GM18867 (cell line): Measurements from ENCODE around the gene RIPK3.

ENCODE experiments used
- ATAC-seq: cut with Tn5 transposase; IDR thresholded peaks from one replicate; pipeline ENCODE4 v1.9.1; 2021; ENCODE audit warnings: mild to moderate bottlenecking, moderate library complexity; ENCODE audit not compliant: unreplicated experiment

The RIPK3 gene

GRCh38 chr14:24307575-24308341, 32.0 kb downstream of the RIPK3 start, which contains the start of gene CIDEB:
Gene CIDEB, minus strand, starts transcription at chr14:24307977. Its CDS starts 119 bp downstream, at chr14:24307858.
- ATAC-seq = no peak

- ATAC-seq = no peak
Measured at GRCh38 chr14:24307156-24307574, 32.6 kb downstream of the RIPK3 start.

- ATAC-seq = no peak
Measured at GRCh38 chr14:24304019-24304387, 35.8 kb downstream of the RIPK3 start.

GRCh38 chr14:24300326-24300980, 39.3 kb downstream of the RIPK3 start:
- ATAC-seq = no peak

- peak; percentile 75 for ATAC-seq
Measured at GRCh38 chr14:24299255-24300191, 40.3 kb downstream of the RIPK3 start, which contains the start of the genes DHRS1 and NOP9. Gene DHRS1, minus strand, starts transcription at chr14:24299780. Its CDS starts 674 bp downstream, at chr14:24299106. Gene NOP9, plus strand, starts transcription at chr14:24299850. Its CDS starts 105 bp downstream, at chr14:24299955.

GRCh38 chr14:24298892-24299254, 40.9 kb downstream of the RIPK3 start:
- no peak for ATAC-seq

- ATAC-seq = peak; percentile 2
Measured at GRCh38 chr14:24297190-24297964, 42.4 kb downstream of the RIPK3 start.

GRCh38 chr14:24296341-24297157, 43.2 kb downstream of the RIPK3 start:
- ATAC-seq = peak; percentile 55

GRCh38 chr14:24293525-24293924, 46.3 kb downstream of the RIPK3 start:
- ATAC-seq = no peak

- no peak for ATAC-seq
Measured at GRCh38 chr14:24292118-24292807, 47.5 kb downstream of the RIPK3 start.

GRCh38 chr14:24291446-24292117, 48.2 kb downstream of the RIPK3 start:
- ATAC-seq = no peak

- no peak for ATAC-seq
Measured at GRCh38 chr14:24290746-24291145, 49.0 kb downstream of the RIPK3 start.

GRCh38 chr14:24289649-24290280, 50.0 kb downstream of the RIPK3 start:
- no peak for ATAC-seq

- no peak for ATAC-seq
Measured at GRCh38 chr14:24286996-24287395, 52.8 kb downstream of the RIPK3 start.
